Mammary epithelial cell (primary cell): ENCODE measurements around the gene GDI1.

Source experiments
- EZH2 ChIP-seq: IDR thresholded peaks from 2 replicates; pipeline ENCODE4 v1.6.1; 2012; ENCODE audit warnings: low read length, inconsistent platforms, borderline replicate concordance
- TF ChIP-seq, protein P1 (sequence below), 2 donors: IDR thresholded peaks in 1 of 2; conservative IDR thresholded peaks in 1 of 2; 2 replicates each; pipeline ENCODE4 v1.5.1; 2011 to 2012; ENCODE audit warnings: inconsistent platforms in 2 of 2, low read length in 2 of 2, mild to moderate bottlenecking in 2 of 2, control low read depth in 1 of 2, low read depth in 1 of 2; ENCODE audit not compliant: insufficient read depth in 1 of 2; ENCODE audit errors: extremely low read depth in 1 of 2

DNA sequence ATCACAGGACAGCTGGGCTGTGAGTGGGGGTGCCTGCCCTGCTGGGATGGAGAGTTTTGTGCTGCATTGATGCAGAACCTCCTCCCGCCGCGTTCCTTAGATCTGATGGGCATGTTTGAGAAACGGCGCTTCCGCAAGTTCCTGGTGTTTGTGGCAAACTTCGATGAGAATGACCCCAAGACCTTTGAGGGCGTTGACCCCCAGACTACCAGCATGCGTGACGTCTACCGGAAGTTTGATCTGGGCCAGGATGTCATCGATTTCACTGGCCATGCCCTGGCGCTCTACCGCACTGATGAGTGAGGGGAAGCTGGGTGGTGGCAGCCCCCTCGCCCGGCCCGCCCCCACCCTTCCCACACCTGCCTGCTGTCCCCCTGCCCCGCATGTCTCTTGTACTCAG lies 2.9 kb downstream of the GDI1 start:
- TF ChIP-seq, protein P1, sequence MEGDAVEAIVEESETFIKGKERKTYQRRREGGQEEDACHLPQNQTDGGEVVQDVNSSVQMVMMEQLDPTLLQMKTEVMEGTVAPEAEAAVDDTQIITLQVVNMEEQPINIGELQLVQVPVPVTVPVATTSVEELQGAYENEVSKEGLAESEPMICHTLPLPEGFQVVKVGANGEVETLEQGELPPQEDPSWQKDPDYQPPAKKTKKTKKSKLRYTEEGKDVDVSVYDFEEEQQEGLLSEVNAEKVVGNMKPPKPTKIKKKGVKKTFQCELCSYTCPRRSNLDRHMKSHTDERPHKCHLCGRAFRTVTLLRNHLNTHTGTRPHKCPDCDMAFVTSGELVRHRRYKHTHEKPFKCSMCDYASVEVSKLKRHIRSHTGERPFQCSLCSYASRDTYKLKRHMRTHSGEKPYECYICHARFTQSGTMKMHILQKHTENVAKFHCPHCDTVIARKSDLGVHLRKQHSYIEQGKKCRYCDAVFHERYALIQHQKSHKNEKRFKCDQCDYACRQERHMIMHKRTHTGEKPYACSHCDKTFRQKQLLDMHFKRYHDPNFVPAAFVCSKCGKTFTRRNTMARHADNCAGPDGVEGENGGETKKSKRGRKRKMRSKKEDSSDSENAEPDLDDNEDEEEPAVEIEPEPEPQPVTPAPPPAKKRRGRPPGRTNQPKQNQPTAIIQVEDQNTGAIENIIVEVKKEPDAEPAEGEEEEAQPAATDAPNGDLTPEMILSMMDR (conservative IDR thresholded peaks at IDR 0.05 in 1 of 2, IDR thresholded peaks at IDR 0.05 in 1 of 2; ENCODE audit: extremely low read depth in 1 of 2, insufficient read depth in 1 of 2, low read depth in 1 of 2, low read length in 2 of 2), result no peak
- no peak for TF ChIP-seq EZH2
